Neural cell (in vitro differentiated cells): ENCODE results near the gene RANBP9. TPM values are rescaled to one million over a fixed set of nuclear protein-coding genes. Genes with fewer than 3 reads are reported as not detected.

Source experiments
- H2AFZ ChIP-seq: fragments of 200-600, 300-800 bp; sonication (generic), shearing (Covaris generic); 2 replicates; pipeline ENCODE4 v1.6.0; 2014; ENCODE audit warnings: low read depth, mild to moderate bottlenecking, antibody characterized with exemption, low read length, moderate library complexity
- H3F3A ChIP-seq: fragments of 200-600 bp; shearing (Covaris generic); 2 replicates; pipeline ENCODE4 v1.6.1; 2016; ENCODE audit warnings: mild to moderate bottlenecking, moderate library complexity, mixed read lengths, antibody characterized with exemption, low read length; ENCODE audit not compliant: insufficient read depth, poor library complexity, severe bottlenecking
- H3K27ac ChIP-seq: fragments of 200-600, 300-800 bp; sonication (generic), shearing (Covaris generic); 2 replicates; pipeline ENCODE4 v1.5.1; 2014; ENCODE audit warnings: mild to moderate bottlenecking, low read length, moderate library complexity
- H3K27me3 ChIP-seq: fragments of 300-800, 200-600 bp; sonication (generic), shearing (Covaris generic); 2 replicates; pipeline ENCODE4 v1.6.0; 2014; ENCODE audit warnings: mild to moderate bottlenecking, low read depth, low read length, moderate library complexity; ENCODE audit not compliant: insufficient read depth
- H3K36me3 ChIP-seq: fragments of 300-800, 200-600 bp; sonication (generic), shearing (Covaris generic); 2 replicates; pipeline ENCODE4 v1.5.1; 2014; ENCODE audit warnings: mild to moderate bottlenecking, antibody characterized with exemption, low read length, moderate library complexity; ENCODE audit not compliant: insufficient read depth
- H3K4me2 ChIP-seq: fragments of 300-800, 200-600 bp; sonication (generic), shearing (Covaris generic); 2 replicates; pipeline ENCODE4 v1.6.0; 2014; ENCODE audit warnings: mild to moderate bottlenecking, low read length
- H3K4me3 ChIP-seq: fragments of 300-800, 200-600 bp; sonication (generic), shearing (Covaris generic); 2 replicates; pipeline ENCODE4 v1.5.1; 2014; ENCODE audit warnings: mild to moderate bottlenecking, low read length, moderate library complexity
- H3K79me2 ChIP-seq: fragments of 200-600 bp; shearing (Covaris generic); replicated peaks from 2 replicates; pipeline ENCODE4 v1.6.0; 2014; ENCODE audit warnings: mild to moderate bottlenecking, low read length, moderate library complexity; ENCODE audit not compliant: insufficient read depth
- H3K9ac ChIP-seq: fragments of 300-800, 200-600 bp; sonication (generic), shearing (Covaris generic); 2 replicates; pipeline ENCODE4 v1.6.1; 2016; ENCODE audit warnings: mild to moderate bottlenecking, low read length, mixed read lengths
- H3K9me2 ChIP-seq: fragments of 200-600 bp; shearing (Covaris generic); 2 replicates; pipeline ENCODE4 v1.6.1; 2016; ENCODE audit warnings: mild to moderate bottlenecking, low read length, mixed read lengths; ENCODE audit not compliant: insufficient read depth
- H3K9me3 ChIP-seq: fragments of 200-600, 300-800 bp; sonication (generic), shearing (Covaris generic); 2 replicates; pipeline ENCODE4 v1.6.1; 2016; ENCODE audit warnings: mild to moderate bottlenecking, mixed run types, low read length, moderate library complexity, mixed read lengths
- H4K20me1 ChIP-seq: fragments of 200-600 bp; shearing (Covaris generic); 2 replicates; pipeline ENCODE4 v1.6.1; 2016; ENCODE audit warnings: mild to moderate bottlenecking, mixed run types; ENCODE audit not compliant: insufficient read depth
- EP300 ChIP-seq: fragments of 450-650 bp; conservative IDR thresholded peaks from 2 replicates; pipeline ENCODE4 v1.6.1; 2014; ENCODE audit warnings: antibody characterized with exemption, mild to moderate bottlenecking, moderate library complexity; ENCODE audit not compliant: poor library complexity, severe bottlenecking
- EZH2 ChIP-seq: fragments of 200-600, 300-800 bp; shearing (Covaris generic), sonication (generic); IDR thresholded peaks from 2 replicates; pipeline ENCODE4 v1.6.1; 2014; ENCODE audit warnings: antibody characterized with exemption, low read length, borderline replicate concordance, mild to moderate bottlenecking; ENCODE audit not compliant: insufficient read depth, poor library complexity, severe bottlenecking
- MXI1 ChIP-seq: fragments of 450-650 bp; conservative IDR thresholded peaks from 2 replicates; pipeline ENCODE4 v1.6.1; 2014; ENCODE audit warnings: antibody characterized with exemption, mild to moderate bottlenecking; ENCODE audit not compliant: poor library complexity, severe bottlenecking
- POLR2AphosphoS5 ChIP-seq: IDR thresholded peaks from 2 replicates; pipeline ENCODE4 v1.6.1; 2012
- RAD21 ChIP-seq: fragments of 450-650 bp; conservative IDR thresholded peaks from 2 replicates; pipeline ENCODE4 v1.6.1; 2014; ENCODE audit warnings: antibody characterized with exemption, mild to moderate bottlenecking, moderate library complexity
- SMC3 ChIP-seq: fragments of 450-650 bp; conservative IDR thresholded peaks from 2 replicates; pipeline ENCODE4 v1.6.1; 2014; ENCODE audit warnings: antibody characterized with exemption, mild to moderate bottlenecking, moderate library complexity; ENCODE audit not compliant: poor library complexity
- TAF1 ChIP-seq: IDR thresholded peaks from 2 replicates; pipeline ENCODE4 v1.6.1; 2012; ENCODE audit warnings: low read depth
- polyA plus RNA-seq: library from polyadenylated mRNA; depleted of rRNA; stranded (reverse); fragments of >200 nt; gene quantifications from 2 replicates; pipeline ENCODE4 v1.2.3, GENCODE V29; 2014
- TF ChIP-seq, protein P1 (sequence below): fragments of 450-650 bp; IDR thresholded peaks from 2 replicates; pipeline ENCODE4 v1.5.1; 2014; ENCODE audit warnings: antibody characterized with exemption, mild to moderate bottlenecking, moderate library complexity; ENCODE audit not compliant: poor library complexity, severe bottlenecking
- TF ChIP-seq, protein P2 (sequence below): IDR thresholded peaks from 2 replicates; pipeline ENCODE4 v1.6.1; 2012; ENCODE audit warnings: borderline replicate concordance

RANBP9 gene
- polyA plus RNA-seq, 1 donor from 2014 or later = 52.2 TPM

DNA sequence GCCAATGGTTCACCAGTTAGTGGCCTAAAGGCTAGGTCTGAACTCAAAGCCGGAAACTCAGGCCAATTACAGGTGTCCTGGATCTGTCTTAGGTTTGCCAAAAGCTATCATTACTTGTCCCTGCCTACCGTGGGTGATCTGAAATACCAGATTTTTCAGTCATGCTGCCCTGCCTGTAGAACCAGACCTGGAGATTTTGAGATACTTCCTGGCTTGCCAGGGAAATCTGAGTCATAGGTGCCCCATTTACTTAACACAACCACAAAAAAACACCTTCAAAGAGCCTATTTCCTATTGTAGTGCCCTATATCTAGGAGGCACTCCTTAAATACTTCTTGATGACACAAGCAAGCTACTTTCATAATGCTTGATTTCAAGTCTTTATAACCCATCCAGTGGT lies 13.9 kb upstream of the RANBP9 start:
- H3K27ac ChIP-seq = no peak overlapping the region
- no peak overlapping the region for H3K4me3 ChIP-seq
- no peaks in the 10 kb centered on the region for H4K20me1 ChIP-seq
- no peaks in the 10 kb centered on the region for H3K27me3 ChIP-seq
- H3K79me2 ChIP-seq = no peaks in the 10 kb centered on the region
- H3K9me3 ChIP-seq = no peaks in the 10 kb centered on the region
- no peak overlapping the region for H2AFZ ChIP-seq
- no peaks in the 10 kb centered on the region for H3K9me2 ChIP-seq
- no peak for TF ChIP-seq TAF1
- TF ChIP-seq, protein P1, sequence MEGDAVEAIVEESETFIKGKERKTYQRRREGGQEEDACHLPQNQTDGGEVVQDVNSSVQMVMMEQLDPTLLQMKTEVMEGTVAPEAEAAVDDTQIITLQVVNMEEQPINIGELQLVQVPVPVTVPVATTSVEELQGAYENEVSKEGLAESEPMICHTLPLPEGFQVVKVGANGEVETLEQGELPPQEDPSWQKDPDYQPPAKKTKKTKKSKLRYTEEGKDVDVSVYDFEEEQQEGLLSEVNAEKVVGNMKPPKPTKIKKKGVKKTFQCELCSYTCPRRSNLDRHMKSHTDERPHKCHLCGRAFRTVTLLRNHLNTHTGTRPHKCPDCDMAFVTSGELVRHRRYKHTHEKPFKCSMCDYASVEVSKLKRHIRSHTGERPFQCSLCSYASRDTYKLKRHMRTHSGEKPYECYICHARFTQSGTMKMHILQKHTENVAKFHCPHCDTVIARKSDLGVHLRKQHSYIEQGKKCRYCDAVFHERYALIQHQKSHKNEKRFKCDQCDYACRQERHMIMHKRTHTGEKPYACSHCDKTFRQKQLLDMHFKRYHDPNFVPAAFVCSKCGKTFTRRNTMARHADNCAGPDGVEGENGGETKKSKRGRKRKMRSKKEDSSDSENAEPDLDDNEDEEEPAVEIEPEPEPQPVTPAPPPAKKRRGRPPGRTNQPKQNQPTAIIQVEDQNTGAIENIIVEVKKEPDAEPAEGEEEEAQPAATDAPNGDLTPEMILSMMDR = no peak
- TF ChIP-seq RAD21 = no peak
- no peak for TF ChIP-seq EZH2
- TF ChIP-seq, protein P2, sequence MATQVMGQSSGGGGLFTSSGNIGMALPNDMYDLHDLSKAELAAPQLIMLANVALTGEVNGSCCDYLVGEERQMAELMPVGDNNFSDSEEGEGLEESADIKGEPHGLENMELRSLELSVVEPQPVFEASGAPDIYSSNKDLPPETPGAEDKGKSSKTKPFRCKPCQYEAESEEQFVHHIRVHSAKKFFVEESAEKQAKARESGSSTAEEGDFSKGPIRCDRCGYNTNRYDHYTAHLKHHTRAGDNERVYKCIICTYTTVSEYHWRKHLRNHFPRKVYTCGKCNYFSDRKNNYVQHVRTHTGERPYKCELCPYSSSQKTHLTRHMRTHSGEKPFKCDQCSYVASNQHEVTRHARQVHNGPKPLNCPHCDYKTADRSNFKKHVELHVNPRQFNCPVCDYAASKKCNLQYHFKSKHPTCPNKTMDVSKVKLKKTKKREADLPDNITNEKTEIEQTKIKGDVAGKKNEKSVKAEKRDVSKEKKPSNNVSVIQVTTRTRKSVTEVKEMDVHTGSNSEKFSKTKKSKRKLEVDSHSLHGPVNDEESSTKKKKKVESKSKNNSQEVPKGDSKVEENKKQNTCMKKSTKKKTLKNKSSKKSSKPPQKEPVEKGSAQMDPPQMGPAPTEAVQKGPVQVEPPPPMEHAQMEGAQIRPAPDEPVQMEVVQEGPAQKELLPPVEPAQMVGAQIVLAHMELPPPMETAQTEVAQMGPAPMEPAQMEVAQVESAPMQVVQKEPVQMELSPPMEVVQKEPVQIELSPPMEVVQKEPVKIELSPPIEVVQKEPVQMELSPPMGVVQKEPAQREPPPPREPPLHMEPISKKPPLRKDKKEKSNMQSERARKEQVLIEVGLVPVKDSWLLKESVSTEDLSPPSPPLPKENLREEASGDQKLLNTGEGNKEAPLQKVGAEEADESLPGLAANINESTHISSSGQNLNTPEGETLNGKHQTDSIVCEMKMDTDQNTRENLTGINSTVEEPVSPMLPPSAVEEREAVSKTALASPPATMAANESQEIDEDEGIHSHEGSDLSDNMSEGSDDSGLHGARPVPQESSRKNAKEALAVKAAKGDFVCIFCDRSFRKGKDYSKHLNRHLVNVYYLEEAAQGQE = no peak
- no peak for TF ChIP-seq MXI1
- no peak for TF ChIP-seq SMC3
- no peak for TF ChIP-seq EP300
- no peak for TF ChIP-seq POLR2AphosphoS5
- H3K9ac ChIP-seq = no peak overlapping the region
- H3F3A ChIP-seq = no peaks in the 10 kb centered on the region
- no peak overlapping the region for H3K4me2 ChIP-seq
- H3K36me3 ChIP-seq = no peaks in the 10 kb centered on the region

DNA sequence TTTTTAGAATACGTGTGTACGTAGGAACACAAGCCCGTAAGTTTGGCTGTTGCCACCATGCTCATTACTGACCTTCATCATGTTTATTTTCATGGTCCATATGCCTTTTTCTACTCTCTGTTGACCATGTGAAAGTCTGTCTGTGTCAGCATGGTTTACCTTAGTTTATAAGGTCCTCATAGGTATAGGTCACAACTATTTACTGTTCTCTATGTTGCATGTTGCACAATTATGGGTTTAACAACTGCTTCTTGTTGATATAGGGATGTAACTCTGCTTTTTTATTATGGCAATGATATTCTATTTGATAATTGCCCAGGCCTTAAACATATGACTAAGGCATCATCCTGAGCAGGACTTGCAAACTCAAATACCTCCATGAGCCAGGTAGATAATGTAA lies 13.4 kb upstream of the RANBP9 start:
- Histone ChIP-seq H4K20me1 (no peaks in the 10 kb centered on the region), H3K27me3 (no peaks in the 10 kb centered on the region), H3K4me2 (no peak overlapping the region), H3K9ac (no peak overlapping the region), H3F3A (no peaks in the 10 kb centered on the region), H3K9me2 (no peaks in the 10 kb centered on the region), H2AFZ (no peak overlapping the region), H3K4me3 (no peak overlapping the region), H3K27ac (no peak overlapping the region), H3K79me2 (no peaks in the 10 kb centered on the region), H3K9me3 (no peaks in the 10 kb centered on the region), H3K36me3 (no peaks in the 10 kb centered on the region)
- TF ChIP-seq MXI1 (no peak), EP300 (no peak), TAF1 (no peak), RAD21 (no peak), EZH2 (no peak), POLR2AphosphoS5 (no peak)
- TF ChIP-seq, protein P1 = no peak
